HEK293T (cell line): ENCODE results near the gene DBF4.

Experiments
- BHLHE40 ChIP-seq: fragments of 450-650 bp; IDR thresholded peaks from 2 replicates; pipeline ENCODE4 v1.6.1; 2016; ENCODE audit warnings: mild to moderate bottlenecking, moderate library complexity, borderline replicate concordance
- ELF4 ChIP-seq: fragments of 450-650 bp; IDR thresholded peaks from 2 replicates; pipeline ENCODE4 v1.6.1; 2017; ENCODE audit warnings: antibody characterized with exemption
- FOXA1 ChIP-seq: fragments of 450-650 bp; IDR thresholded peaks from 2 replicates; pipeline ENCODE4 v1.6.1; 2016; ENCODE audit warnings: mild to moderate bottlenecking
- FOXK2 ChIP-seq: fragments of 450-650 bp; IDR thresholded peaks from 2 replicates; pipeline ENCODE4 v1.6.1; 2016; ENCODE audit warnings: mild to moderate bottlenecking
- FOXM1 ChIP-seq: fragments of 450-650 bp; IDR thresholded peaks from 2 replicates; pipeline ENCODE4 v1.6.1; 2017; ENCODE audit warnings: mild to moderate bottlenecking, borderline replicate concordance
- HDGF ChIP-seq: fragments of 450-650 bp; IDR thresholded peaks from 2 replicates; pipeline ENCODE4 v1.6.1; 2017; ENCODE audit warnings: antibody characterized with exemption, borderline replicate concordance
- TARDBP ChIP-seq: fragments of 450-650 bp; IDR thresholded peaks from 2 replicates; pipeline ENCODE4 v1.6.1; 2016

- TF ChIP-seq ELF4 (no peak), HDGF (no peak), FOXA1 (no peak), BHLHE40 (no peak), FOXK2 (no peak), FOXM1 (no peak), TARDBP (no peak)
Observed at GRCh38 chr7:87885018-87885417, 8.7 kb downstream of the DBF4 start.
